Islet precursor cell (in vitro differentiated cells): Measurements from ENCODE around the gene RTKN2.

Source experiments
- DNase-seq: peaks from one replicate; pipeline ENCODE4 v3.0.0-alpha.2; 2018

Gene RTKN2

DNA sequence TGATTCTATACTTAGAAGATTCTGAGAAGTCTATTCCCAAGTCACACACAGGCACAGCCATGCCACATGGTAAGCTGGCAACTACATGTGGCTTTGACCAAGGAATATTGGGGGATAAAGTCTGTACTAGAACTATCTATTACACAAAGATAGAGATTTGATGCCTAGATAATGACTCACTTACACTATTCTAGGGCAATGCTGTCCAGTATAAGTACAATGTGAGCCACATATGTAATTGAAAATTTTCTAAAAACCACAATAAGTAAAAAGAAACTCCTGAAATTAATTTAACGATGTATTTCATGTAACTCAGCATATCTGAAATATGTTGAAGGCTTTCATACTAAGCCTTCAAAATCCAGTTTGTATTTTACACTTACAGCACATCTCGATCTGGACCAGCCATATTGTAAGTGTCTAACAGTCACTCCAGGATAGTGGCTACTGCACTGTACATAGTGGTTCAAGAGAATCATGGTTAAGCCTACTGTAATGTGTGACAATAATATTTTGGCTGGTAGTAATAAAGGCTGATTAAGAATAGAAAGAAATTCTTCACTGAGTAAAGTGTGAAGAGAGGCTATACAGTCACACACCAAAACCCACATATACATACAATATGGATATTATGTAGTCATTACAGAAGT is 62.8 kb downstream of the RTKN2 start:
- DNase-seq: no peak

DNA sequence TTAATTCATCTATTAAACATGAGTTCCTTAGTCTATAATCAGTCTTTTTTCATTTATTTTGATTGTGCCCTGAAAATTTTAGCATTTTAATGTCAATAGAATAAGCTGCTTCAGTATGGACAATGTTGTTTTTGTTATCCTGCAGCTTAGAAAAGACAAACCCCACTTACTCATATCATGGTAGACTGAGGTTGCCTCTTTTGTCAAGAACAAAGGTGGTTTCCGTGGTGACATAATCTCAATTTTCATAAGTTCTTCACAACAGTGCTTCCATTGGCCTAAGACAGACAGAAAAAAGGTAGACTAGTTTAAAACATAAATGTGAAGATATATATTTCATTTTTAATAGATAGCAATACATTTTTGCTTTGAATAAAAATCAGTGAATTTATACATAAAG is 69.1 kb downstream of the RTKN2 start:
- no peak for DNase-seq

DNA sequence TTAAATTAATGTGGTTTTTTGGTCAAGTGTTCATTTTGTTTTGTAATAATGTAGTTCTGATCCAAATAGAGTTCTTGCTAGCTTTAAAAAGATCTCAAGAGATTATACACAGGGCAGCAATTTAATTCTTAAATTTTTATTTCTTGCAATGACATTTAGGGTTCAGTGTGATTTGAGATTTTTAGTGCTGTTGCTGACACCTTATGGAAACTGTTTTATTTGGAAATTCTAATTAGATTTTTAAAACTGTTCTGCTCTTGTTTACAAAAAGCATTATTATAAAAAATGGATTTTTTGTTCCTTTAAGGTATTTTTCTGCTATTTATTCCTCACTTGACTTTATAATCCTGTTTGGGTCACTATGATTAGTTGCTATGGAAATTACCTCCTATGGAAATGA is 72.1 kb downstream of the RTKN2 start:
- DNase-seq: no peak

GRCh38 chr10:62195675-62195926 is 73.0 kb downstream of the RTKN2 start:
- DNase-seq: no peak

DNA sequence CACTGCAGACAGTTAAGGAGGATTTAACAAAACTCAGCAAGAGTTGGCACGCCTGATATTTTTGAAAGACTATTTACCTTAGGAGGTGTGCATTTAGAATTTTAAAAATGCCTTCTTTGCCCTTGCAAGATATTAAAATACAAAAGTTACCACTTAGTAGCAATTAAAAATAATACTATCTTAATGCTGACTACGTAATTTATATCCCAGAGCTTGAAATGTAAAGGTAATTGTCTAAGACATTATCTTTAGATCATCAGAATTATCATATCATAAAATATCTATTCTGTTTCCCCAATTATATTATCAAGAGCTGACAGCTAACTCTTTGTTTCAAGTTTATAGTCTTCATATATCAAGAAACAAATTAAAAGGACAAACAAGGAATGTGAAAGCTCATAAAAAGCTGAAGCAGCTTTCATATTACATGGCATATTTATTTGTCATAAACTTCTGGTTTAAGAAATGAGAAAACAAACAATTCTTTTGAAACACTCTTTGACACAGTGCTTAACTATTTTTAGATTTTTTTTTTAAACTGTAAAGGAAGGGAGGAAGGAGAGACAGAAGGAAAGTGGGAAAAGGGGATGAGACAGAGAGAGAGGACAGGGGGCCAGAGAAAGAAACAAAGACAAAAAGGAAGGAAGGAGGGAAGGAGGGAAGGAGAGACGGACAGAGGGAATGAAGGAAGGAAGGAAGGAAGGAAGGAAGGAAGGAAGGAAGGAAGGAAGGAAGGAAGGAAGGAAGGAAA is 73.5 kb downstream of the RTKN2 start:
- no peak for DNase-seq

DNA sequence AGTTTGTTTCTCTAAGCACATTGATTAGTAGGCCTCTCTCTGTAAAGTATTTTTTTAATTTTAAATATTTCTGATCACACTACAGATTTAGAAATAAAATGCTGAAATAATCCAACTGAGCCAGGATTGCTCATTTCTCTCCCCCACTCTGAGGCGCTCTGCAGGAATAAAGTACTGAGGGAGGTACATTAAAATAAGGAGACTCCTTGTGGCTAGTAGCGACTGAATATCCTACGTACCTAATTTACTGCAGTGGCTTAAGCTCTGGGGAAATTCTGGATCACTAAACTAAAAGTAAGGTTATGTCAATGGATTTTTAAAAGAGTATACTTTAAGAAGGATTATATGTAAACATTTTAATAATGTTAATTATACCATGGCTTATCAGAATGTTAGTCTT is 75.2 kb downstream of the RTKN2 start:
- no peak for DNase-seq

DNA sequence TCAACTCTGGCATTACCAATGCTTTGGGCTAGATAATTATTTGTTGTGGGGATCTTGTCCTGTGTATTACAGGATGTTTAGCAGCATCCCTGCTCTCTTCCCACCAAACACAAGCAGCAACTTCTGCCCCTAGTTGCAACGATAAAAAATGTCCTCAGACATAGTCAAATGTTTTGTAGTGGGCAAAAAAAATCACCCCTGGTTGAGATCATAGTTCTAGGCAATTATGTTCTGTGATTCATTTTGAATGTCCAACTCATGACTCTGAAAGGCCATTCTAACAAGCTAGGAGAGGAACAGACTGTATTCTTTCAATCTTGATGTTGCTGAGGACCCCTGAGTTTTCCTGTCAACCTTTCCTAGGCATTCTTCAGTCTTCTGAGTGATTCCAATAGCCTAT is 79.5 kb downstream of the RTKN2 start:
- DNase-seq: no peak

- no peak for DNase-seq
Measured at GRCh38 chr10:62188021-62188616, 80.5 kb downstream of the RTKN2 start.

DNA sequence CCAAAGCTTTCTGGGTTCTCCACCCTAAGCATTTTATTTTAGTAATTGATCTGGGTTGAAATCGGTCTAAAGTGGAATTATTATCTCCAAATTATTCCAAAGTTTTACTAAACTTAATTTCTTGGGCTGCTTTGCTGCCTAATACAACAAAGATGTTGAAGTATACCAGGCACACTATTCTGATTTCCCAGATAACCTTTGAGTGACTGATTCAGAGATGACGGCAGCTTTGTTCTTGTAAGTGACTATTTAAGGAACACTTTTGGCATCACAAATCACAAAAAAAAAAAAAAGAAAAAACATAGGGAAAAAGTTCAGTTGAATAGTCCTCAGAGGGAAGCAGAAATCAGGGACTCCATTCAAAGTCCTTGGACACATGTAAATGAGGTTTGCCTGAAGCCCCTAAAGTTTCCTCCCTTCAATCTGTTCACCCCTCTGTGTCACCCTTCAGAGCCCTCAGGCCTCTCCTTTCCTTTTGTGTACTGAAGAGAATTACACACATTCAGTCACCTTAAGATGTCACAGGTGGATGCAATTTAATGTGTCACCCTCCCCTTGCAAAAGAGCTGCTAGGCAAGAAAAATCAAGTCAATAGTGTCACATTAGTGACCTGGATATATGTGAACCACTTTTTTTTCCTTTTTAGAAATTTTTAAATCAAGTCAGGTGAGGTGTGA is 81.5 kb downstream of the RTKN2 start:
- DNase-seq: no peak

DNA sequence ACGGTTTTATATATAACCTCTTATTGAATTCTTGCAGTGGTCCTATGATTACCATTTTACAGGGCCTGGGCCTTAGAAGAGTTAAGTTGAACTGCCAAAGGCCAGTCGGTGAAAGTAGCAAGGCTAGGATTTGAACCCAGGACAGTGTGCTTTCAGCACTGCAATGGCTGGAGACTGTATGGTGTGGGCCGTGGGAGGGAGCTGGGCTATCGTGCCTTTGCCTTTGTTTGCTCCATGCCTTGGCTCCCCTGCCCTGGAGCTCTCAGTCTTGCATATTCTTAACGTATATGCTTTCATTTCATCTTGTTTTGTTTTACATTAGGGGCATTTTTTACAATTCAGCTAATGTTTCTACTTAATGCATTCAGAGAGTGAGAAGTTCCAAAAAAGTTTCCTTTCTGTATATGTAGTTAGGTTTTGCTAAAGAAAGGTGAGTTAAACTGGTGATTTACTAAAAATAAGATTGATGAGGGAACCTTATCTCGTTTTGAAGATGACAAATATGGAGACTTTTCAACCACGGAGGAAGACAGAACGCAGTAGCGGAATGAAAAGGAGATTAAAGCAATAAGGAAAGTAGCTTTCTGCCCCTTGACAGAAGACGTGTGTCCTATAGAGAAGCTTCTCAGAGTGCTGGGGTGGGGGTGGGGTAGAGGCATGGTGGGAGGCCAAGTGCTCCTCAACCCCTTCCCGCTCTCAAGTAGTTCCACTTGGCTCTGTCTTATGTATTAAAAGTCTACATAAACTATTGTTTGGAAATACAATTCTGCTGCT is 82.5 kb downstream of the RTKN2 start:
- DNase-seq: no peak

- no peak for DNase-seq
Measured at GRCh38 chr10:62183857-62184795, 84.5 kb downstream of the RTKN2 start.

DNA sequence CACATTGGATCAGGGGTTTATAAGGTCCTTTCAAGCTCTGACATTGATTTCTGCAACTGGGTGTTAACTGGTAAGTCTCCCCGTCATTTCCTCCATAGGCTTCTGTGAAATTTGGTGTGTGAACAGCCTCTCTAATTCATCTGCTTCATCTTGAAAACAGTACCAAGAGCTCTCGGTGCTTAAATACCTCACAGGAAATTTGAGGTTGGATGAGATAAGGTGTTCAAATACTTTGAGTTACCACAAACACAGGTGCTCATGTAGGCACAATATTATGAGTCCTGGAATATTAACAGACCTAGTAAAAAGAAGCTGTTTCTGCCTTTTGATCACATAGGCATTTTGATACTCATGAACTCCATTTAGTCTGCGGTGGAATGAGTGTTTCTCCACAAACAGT is 85.2 kb downstream of the RTKN2 start:
- no peak for DNase-seq

DNA sequence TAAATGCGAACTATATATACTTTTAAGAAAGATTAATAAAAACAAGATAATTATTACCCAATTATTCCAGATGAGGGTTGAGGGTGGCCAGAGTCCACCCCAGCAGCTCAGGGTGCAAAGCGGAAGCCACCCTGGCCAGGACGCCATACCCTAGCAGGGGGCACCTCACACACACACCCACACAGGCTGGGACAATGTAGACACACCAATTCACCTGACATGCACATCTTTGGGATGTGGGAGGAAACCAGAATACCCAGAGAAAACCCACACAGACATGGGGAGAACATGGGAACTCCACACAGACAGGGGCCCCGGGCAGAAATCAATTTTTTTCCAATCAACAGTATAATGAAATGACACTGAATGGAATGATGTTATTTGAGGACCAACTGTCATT is 86.0 kb downstream of the RTKN2 start:
- DNase-seq: no peak

GRCh38 chr10:62182171-62182570 is 86.5 kb downstream of the RTKN2 start:
- DNase-seq: no peak

DNA sequence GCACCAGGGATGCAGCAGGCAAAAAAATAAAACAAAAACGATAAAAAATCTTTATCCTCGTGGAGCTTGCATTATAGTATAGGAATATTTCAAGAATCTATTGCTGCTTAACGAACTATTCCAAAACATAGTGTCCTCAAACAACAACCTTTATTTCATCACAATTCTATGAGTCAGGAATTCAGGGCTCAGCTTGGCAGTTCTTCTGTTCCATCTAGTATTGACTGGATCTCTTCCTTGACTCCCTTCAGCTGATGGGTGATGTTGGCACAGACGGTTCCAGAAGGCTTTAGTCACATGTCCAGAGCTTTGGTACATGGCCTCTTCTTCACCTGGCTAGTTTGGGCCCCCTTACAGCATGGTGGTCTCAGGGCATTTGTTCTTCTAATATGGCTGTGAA is 88.0 kb downstream of the RTKN2 start:
- DNase-seq: no peak

GRCh38 chr10:62178568-62178967 is 90.1 kb downstream of the RTKN2 start:
- DNase-seq: no peak

GRCh38 chr10:62177111-62177510 is 91.5 kb downstream of the RTKN2 start:
- DNase-seq: no peak

GRCh38 chr10:62175251-62175650 is 93.4 kb downstream of the RTKN2 start:
- DNase-seq: no peak

DNA sequence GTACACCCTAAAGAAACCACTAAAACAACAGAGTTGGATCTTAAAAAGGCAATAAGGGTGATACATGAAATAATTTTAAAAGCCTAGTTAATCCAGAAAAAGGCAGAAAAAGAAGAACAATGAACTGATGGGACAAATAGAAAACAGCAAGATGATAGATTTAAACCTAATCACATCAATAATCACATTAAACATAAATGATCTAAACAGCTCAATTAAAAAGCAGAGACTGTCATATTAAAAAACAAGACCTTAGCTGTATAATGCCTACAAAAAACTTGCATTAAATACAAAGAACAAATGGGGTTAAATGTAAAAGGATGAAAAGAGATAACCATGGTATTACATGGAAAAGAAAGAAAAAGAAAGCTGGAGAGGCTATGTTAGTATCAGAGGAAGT is 96.2 kb downstream of the RTKN2 start:
- no peak for DNase-seq

DNA sequence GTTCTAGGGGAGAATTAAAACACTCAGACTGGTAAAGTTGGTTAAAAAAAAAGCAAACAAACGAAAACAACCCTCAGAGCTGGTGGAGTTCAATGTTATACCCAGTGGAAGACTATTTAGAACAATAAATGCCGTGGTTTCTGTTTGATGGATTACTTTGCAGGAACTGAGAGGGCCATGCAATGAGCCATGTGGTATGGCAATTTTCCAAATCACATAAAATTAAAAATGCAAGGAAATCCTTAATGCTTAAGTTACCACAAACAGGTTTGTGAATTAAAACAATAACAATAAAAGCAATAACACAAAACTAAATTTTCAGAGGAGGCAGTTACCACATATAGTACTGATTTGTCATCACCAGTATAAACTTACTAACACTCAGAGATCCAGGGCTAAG is 96.9 kb downstream of the RTKN2 start:
- no peak for DNase-seq

GRCh38 chr10:62170732-62171131 is 97.9 kb downstream of the RTKN2 start:
- DNase-seq: no peak
